Measurements from ENCODE around the gene LAMP1. TPM values are rescaled to one million over a fixed set of nuclear protein-coding genes. Genes with fewer than 3 reads are reported as not detected.

Gene LAMP1
- total and polyA plus RNA-seq, 2 of the 4 experiments (the other 2 are of a cell fraction), result 60.6 to 229 TPM

DNA sequence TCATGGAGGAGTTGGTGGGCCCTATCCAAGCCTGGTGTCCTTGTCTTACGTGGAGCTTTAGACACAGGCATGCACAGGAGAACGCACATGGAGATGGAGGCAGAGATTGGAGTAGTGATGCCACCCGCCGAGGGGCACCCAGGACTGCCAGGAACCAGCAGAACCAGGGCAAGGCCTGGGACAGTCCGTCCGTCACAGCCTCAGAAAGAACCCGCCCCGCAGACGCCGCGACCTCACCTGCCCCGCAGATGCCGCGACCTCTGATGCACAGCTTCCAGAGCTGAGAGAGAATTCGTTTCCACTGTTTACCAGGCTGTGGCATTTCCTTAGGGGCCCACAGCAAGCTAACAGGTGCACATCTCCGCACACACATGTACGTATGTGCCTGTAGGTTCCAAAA, 51.6 kb downstream of the LAMP1 start:
- DNase-seq (no peak), ATAC-seq (ENCODE audit: low read depth) (no peak)
- Histone ChIP-seq H4K91ac (ENCODE audit: insufficient read depth, low read depth, low read length) (no peak overlapping the region), H3K23ac (ENCODE audit: low read depth, low read length) (no peak overlapping the region), H3K27me3 (ENCODE audit: control insufficient read depth, insufficient read depth, low read length) (peaks cover 3% of the 10 kb centered on the region; the same call in 1 of the 2 replicates), H3K18ac (ENCODE audit: low read depth, low read length) (no peak overlapping the region), H2AK9ac (replicated peaks; ENCODE audit: low read depth, low read length, poor library complexity) (no peak overlapping the region), H2BK15ac (ENCODE audit: low read depth, low read length) (no peak overlapping the region), H2BK120ac (ENCODE audit: low read depth, low read length) (no peak overlapping the region), H2AFZ (replicated peaks; ENCODE audit: low read length, poor library complexity) (no peak overlapping the region), H2BK5ac (ENCODE audit: low read depth, low read length, poor library complexity, severe bottlenecking) (no peak overlapping the region), H4K5ac (ENCODE audit: low read depth, low read length) (no peak overlapping the region), H3K14ac (replicated peaks; ENCODE audit: low read depth, low read length) (no peak overlapping the region), H3K56ac (ENCODE audit: extremely low read depth, insufficient read depth, low read length) (no peak overlapping the region), H4K8ac (ENCODE audit: low read depth in 2 of 2, low read length in 2 of 2) (no peak overlapping the region), H3K4me3 (ENCODE audit: insufficient read depth, low read depth, low read length) (no peak overlapping the region), H3K9me1 (ENCODE audit: insufficient read depth, low read length) (no peaks in the 10 kb centered on the region), H3K4ac (ENCODE audit: low read depth, low read length) (no peak overlapping the region), H2AK5ac (ENCODE audit: low read depth, low read length) (no peak overlapping the region), H3K27ac (ENCODE audit: insufficient read depth, low read length) (no peak overlapping the region), H2BK20ac (ENCODE audit: low read depth, low read length) (no peak overlapping the region), H4K20me1 (ENCODE audit: insufficient read depth, low read length) (no peaks in the 10 kb centered on the region), H3K9ac (ENCODE audit: low read depth, low read length) (no peak overlapping the region), H3K36me3 (ENCODE audit: control insufficient read depth, insufficient read depth, low read length) (no peaks in the 10 kb centered on the region), H3K4me1 (ENCODE audit: control insufficient read depth, insufficient read depth, low read length) (no peaks in the 10 kb centered on the region; the same call in 1 of the 2 replicates), H3K79me1 (ENCODE audit: low read depth in 1 of 2, low read length in 2 of 2) (no peaks in the 10 kb centered on the region), H3K9me3 (ENCODE audit: control insufficient read depth, insufficient read depth, low read length) (peaks cover 11% of the 10 kb centered on the region), H3K4me2 (ENCODE audit: low read depth, low read length) (no peak overlapping the region)
- no TSS peak for BruUV-seq (replicated peaks)
- in situ Hi-C loops (cut with MboI; ENCODE audit: low sequenced_read_pairs), result no loop called here
- TF ChIP-seq CHD1 (IDR thresholded peaks at IDR 0.05; ENCODE audit: low read depth, low read length) (no peak), POLR2A (IDR thresholded peaks at IDR 0.05; ENCODE audit: low read depth, low read length) (no peak), MXI1 (IDR thresholded peaks at IDR 0.05; ENCODE audit: borderline replicate concordance, low read depth, low read length) (no peak), FOS (IDR thresholded peaks at IDR 0.05; ENCODE audit: low read depth, low read length) (no peak), MAZ (IDR thresholded peaks at IDR 0.05; ENCODE audit: borderline replicate concordance, low read depth, low read length) (no peak), RAD21 (IDR thresholded peaks at IDR 0.05; ENCODE audit: low read length) (no peak), NFE2L2 (IDR thresholded peaks at IDR 0.05; ENCODE audit: low read depth, low read length) (no peak), CEBPB (IDR thresholded peaks at IDR 0.05; ENCODE audit: low read depth, low read length) (no peak), MAFK (IDR thresholded peaks at IDR 0.05; ENCODE audit: low read depth, low read length) (no peak)
- TF ChIP-seq, protein P1, sequence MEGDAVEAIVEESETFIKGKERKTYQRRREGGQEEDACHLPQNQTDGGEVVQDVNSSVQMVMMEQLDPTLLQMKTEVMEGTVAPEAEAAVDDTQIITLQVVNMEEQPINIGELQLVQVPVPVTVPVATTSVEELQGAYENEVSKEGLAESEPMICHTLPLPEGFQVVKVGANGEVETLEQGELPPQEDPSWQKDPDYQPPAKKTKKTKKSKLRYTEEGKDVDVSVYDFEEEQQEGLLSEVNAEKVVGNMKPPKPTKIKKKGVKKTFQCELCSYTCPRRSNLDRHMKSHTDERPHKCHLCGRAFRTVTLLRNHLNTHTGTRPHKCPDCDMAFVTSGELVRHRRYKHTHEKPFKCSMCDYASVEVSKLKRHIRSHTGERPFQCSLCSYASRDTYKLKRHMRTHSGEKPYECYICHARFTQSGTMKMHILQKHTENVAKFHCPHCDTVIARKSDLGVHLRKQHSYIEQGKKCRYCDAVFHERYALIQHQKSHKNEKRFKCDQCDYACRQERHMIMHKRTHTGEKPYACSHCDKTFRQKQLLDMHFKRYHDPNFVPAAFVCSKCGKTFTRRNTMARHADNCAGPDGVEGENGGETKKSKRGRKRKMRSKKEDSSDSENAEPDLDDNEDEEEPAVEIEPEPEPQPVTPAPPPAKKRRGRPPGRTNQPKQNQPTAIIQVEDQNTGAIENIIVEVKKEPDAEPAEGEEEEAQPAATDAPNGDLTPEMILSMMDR (conservative IDR thresholded peaks at IDR 0.05; ENCODE audit: low read depth, low read length), result no peak
- TF ChIP-seq, protein P2, sequence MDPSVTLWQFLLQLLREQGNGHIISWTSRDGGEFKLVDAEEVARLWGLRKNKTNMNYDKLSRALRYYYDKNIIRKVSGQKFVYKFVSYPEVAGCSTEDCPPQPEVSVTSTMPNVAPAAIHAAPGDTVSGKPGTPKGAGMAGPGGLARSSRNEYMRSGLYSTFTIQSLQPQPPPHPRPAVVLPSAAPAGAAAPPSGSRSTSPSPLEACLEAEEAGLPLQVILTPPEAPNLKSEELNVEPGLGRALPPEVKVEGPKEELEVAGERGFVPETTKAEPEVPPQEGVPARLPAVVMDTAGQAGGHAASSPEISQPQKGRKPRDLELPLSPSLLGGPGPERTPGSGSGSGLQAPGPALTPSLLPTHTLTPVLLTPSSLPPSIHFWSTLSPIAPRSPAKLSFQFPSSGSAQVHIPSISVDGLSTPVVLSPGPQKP (IDR thresholded peaks at IDR 0.05; ENCODE audit: borderline replicate concordance, low read depth, low read length), result no peak
- intact Hi-C loops (cut with micrococcal nuclease), result no loop called here
- 88% methylated on average over 5 of the region's 17 CpGs; no CpG with 5 or more reads in 1 of the 2 experiments for WGBS, 2 experiments (ENCODE audit: extremely low coverage in 2 of 2, insufficient read length in 1 of 2)
- ChIA-PET POLR2A (ENCODE audit: unreplicated experiment) (no interaction called here), CTCF (no interaction called here)
- dilution Hi-C loops (cut with HindIII; ENCODE audit: low sequenced_read_pairs, unreplicated experiment), result no loop called here
